SKM-1 (cell line): Measurements from ENCODE around the gene ODAD3.
A peak's percentile ranks its signal among the peaks of the same experiment; 100 is the strongest.
"Not testable (repeated sequence)": the region's sequence is repeated elsewhere in the genome, so short reads cannot be mapped to it uniquely, and the experiment has no call there.

Experiments used
- DNase-seq: peaks from one replicate; lab custom pipeline; 2025; ENCODE audit not compliant: unreplicated experiment; lab: John Stamatoyannopoulos, UW

ODAD3 gene

GRCh38 chr19:11437955-11438354 lies 3.0 kb upstream of the ODAD3 start:
- DNase-seq, result no peak

GRCh38 chr19:11435833-11436313 lies 952 bp upstream of the ODAD3 start:
- DNase-seq, result no peak

- no peak for DNase-seq
These were observed 241 bp downstream of the ODAD3 start for GRCh38 chr19:11434703-11435056.

- not testable (repeated sequence) for DNase-seq
These were observed 1.4 kb downstream of the ODAD3 start for GRCh38 chr19:11433526-11433925.

- no peak for DNase-seq
These were observed 8.3 kb downstream of the ODAD3 start for GRCh38 chr19:11426656-11427055.

GRCh38 chr19:11425719-11426457 lies 9.0 kb downstream of the ODAD3 start:
- DNase-seq, result no peak

- DNase-seq, result no peak
These were observed 11.1 kb downstream of the ODAD3 start for GRCh38 chr19:11423791-11424181.

GRCh38 chr19:11423164-11423790 lies 11.6 kb downstream of the ODAD3 start:
- no peak for DNase-seq

- DNase-seq, result no peak
These were observed 12.5 kb downstream of the ODAD3 start for GRCh38 chr19:11422163-11423065.

- no peak for DNase-seq
These were observed 13.4 kb downstream of the ODAD3 start for GRCh38 chr19:11421371-11422098.

- no peak for DNase-seq
These were observed 14.2 kb downstream of the ODAD3 start for GRCh38 chr19:11420429-11421370.

GRCh38 chr19:11418549-11419506 lies 16.1 kb downstream of the ODAD3 start, which contains the start of gene RGL3:
TSS of gene RGL3 (minus strand) at chr19:11419314. CDS start at chr19:11419278, 36 bp downstream.
- DNase-seq, result no peak

- DNase-seq, result no peak
These were observed 16.8 kb downstream of the ODAD3 start for GRCh38 chr19:11418094-11418548.

- DNase-seq, result no peak
These were observed 18.4 kb downstream of the ODAD3 start for GRCh38 chr19:11416346-11417052.

- DNase-seq, result no peak
These were observed 20.4 kb downstream of the ODAD3 start for GRCh38 chr19:11414544-11414943.

- no peak for DNase-seq
These were observed 24.2 kb downstream of the ODAD3 start for GRCh38 chr19:11410682-11411081.

GRCh38 chr19:11408591-11408990 lies 26.3 kb downstream of the ODAD3 start:
- DNase-seq, result no peak

GRCh38 chr19:11406703-11407236 lies 28.2 kb downstream of the ODAD3 start:
- peak; percentile 28 for DNase-seq
